ENCODE results near the gene ALDH6A1. TPM values are rescaled to one million over a fixed set of nuclear protein-coding genes. Genes with fewer than 3 reads are reported as not detected.

The ALDH6A1 gene
- total and polyA plus RNA-seq, 2 of the 13 experiments (the other 11 are each of a cell fraction or from before 2014, with no cell fraction given): 26.9 to 49.9 TPM

GRCh38 chr14:74048281-74048680 lies 36.0 kb downstream of the ALDH6A1 start (continued):
- no peak for TF ChIP-seq HNF1A (IDR thresholded peaks at IDR 0.05; ENCODE audit: low read depth)
- no peak for TF ChIP-seq HNF1A (CRISPR knock-in tag; IDR thresholded peaks at IDR 0.05; ENCODE audit: borderline replicate concordance)
- no peak for TF ChIP-seq HCFC1 (IDR thresholded peaks at IDR 0.05; ENCODE audit: low read depth, low read length)
- no peak for TF ChIP-seq MAFK (conservative IDR thresholded peaks at IDR 0.05 in 1 of 2, IDR thresholded peaks at IDR 0.05 in 1 of 2; ENCODE audit: low read length in 2 of 2)
- TF ChIP-seq GLI4 (CRISPR knock-in tag; IDR thresholded peaks at IDR 0.05; ENCODE audit: borderline replicate concordance): no peak
- TF ChIP-seq FOXA1 (IDR thresholded peaks at IDR 0.05): no peak
- no peak for TF ChIP-seq FOXA1 (CRISPR knock-in tag; IDR thresholded peaks at IDR 0.05)
- no peak for TF ChIP-seq NPAS2 (CRISPR knock-in tag; IDR thresholded peaks at IDR 0.05; ENCODE audit: borderline replicate concordance)
- no peak for TF ChIP-seq ZNF256 (CRISPR knock-in tag; conservative IDR thresholded peaks at IDR 0.05)

- in situ Hi-C loops (cut with HindIII; ENCODE audit: extremely low pct_ligation_motif_present, low pct_unique_long_range_greater_than_20kb) (loop anchor here (25.0 kb wide), 1 partner anchor 308 kb away; no protein-coding TSS in a partner anchor), intact Hi-C loops (cut with micrococcal nuclease; ENCODE audit: unreplicated experiment) (no loop called here)
- ChIA-PET CTCF (ENCODE audit: low intra/inter-chr PET ratio, low total read pairs) (no interaction called here), POLR2A (no interaction called here)
- peaks cover 8% of the 10 kb centered on the region for H3K4me1 ChIP-seq (ENCODE audit: insufficient read depth, low read length)
- no peaks in the 10 kb centered on the region for H3K79me2 ChIP-seq (ENCODE audit: insufficient read depth, low read length)
- no peaks in the 10 kb centered on the region for H3K27me3 ChIP-seq (ENCODE audit: control insufficient read depth in 1 of 2, insufficient read depth in 2 of 2, low read length in 2 of 2)
- H3K4me3 ChIP-seq (replicated peaks in 1 of 3; ENCODE audit: insufficient read depth in 1 of 3, low read depth in 2 of 3, low read length in 3 of 3): no peak overlapping the region
- DNase-seq (ENCODE audit: low spot score): no peak
- TF ChIP-seq HMG20A (CRISPR knock-in tag; IDR thresholded peaks at IDR 0.05; ENCODE audit: borderline replicate concordance): no peak
- TF ChIP-seq TAF15 (IDR thresholded peaks at IDR 0.05; ENCODE audit: low read depth, low read length, poor library complexity, severe bottlenecking): no peak
- TF ChIP-seq ZNF20 (CRISPR knock-in tag; IDR thresholded peaks at IDR 0.05): no peak
- TF ChIP-seq FOXM1 (CRISPR knock-in tag; IDR thresholded peaks at IDR 0.05): no peak
- TF ChIP-seq POLR2AphosphoS5 (IDR thresholded peaks at IDR 0.05; ENCODE audit: low read depth, low read length): no peak
- TF ChIP-seq ZNF350 (CRISPR knock-in tag; IDR thresholded peaks at IDR 0.05; ENCODE audit: borderline replicate concordance, low read depth): no peak
- no peak for TF ChIP-seq HOXA5 (CRISPR knock-in tag; IDR thresholded peaks at IDR 0.05)
- no peak for TF ChIP-seq AGO2 (optimal IDR thresholded peaks at IDR 0.05; ENCODE audit: low read depth, low read length)
- TF ChIP-seq NFYB (CRISPR knock-in tag; IDR thresholded peaks at IDR 0.05): no peak
- no peak for TF ChIP-seq MBD4 (IDR thresholded peaks at IDR 0.05; ENCODE audit: borderline replicate concordance, low read length)
- TF ChIP-seq RFXAP (CRISPR knock-in tag; IDR thresholded peaks at IDR 0.05; ENCODE audit: borderline replicate concordance): no peak
- no peak for TF ChIP-seq HDAC6 (IDR thresholded peaks at IDR 0.05; ENCODE audit: low read depth, low read length)
- TF ChIP-seq KMT2A (CRISPR knock-in tag; IDR thresholded peaks at IDR 0.05): no peak
- TF ChIP-seq SPEN (CRISPR knock-in tag; IDR thresholded peaks at IDR 0.05; ENCODE audit: low read depth): no peak
- TF ChIP-seq ZNF256 (CRISPR knock-in tag; conservative IDR thresholded peaks at IDR 0.05): no peak
- TF ChIP-seq ZNF780A (CRISPR knock-in tag; IDR thresholded peaks at IDR 0.05): no peak
- H4K20me1 ChIP-seq (ENCODE audit: insufficient read depth, low read length): no peaks in the 10 kb centered on the region
- no peaks in the 10 kb centered on the region for H3K36me3 ChIP-seq (replicated peaks in 1 of 2; ENCODE audit: control insufficient read depth in 1 of 2, insufficient read depth in 2 of 2, low read length in 2 of 2)
- ATAC-seq: no peak
- H3K27ac ChIP-seq (ENCODE audit: extremely low read length, insufficient read depth, low read length): no peak overlapping the region
- FAIRE-seq: no peak
- no peaks in the 10 kb centered on the region for H3K9me3 ChIP-seq (ENCODE audit: low read length)
- no peak overlapping the region for H2AFZ ChIP-seq (ENCODE audit: low read length)
- H3K9ac ChIP-seq (ENCODE audit: insufficient read depth, low read depth, low read length): no peak overlapping the region
- no peak overlapping the region for H3K4me2 ChIP-seq (ENCODE audit: low read depth, low read length)
- BruUV-seq (replicated peaks): no TSS peak
- 97% methylated on average over 4 of the region's 4 CpGs for WGBS (ENCODE audit: low lambda C conversion rate)
Observed at GRCh38 chr14:74045522-74045921, 38.7 kb downstream of the ALDH6A1 start.

All from HepG2 (cell line).